K562 (cell line): ENCODE data around the gene B3GNT7. TPM values are rescaled to one million over a fixed set of nuclear protein-coding genes. Genes with fewer than 3 reads are reported as not detected.
A peak's percentile ranks its signal among the peaks of the same experiment; 100 is the strongest.

Experiments
- ATAC-seq: fragments of 200-7000 bp; cut with Tn5 transposase; 3 replicates; pipeline ENCODE4 v1.9.1; 2020; ENCODE audit warnings: moderate library complexity
- BruUV-seq: library from RNA; stranded (reverse); fragments of 400-500 nt; replicated peaks from 2 replicates; lab custom pipeline; 2021; lab: Mats Ljungman, UMichigan
- CTCF ChIA-PET: fragments of 300-600 bp; formaldehyde crosslinking; extraction: SDS; loops from one replicate; lab custom pipeline; 2021; ENCODE audit warnings: low intra/inter-chr PET ratio; lab: Yijun Ruan, JAX
- POLR2A ChIA-PET: fragments of 300-600, 350-650 bp; sonication (Branson Sonifier 250); formaldehyde crosslinking; extraction: SDS; loops from one replicate; lab custom pipeline; 2021; ENCODE audit warnings: antibody characterized with exemption, inconsistent platforms; lab: Yijun Ruan, JAX
- DNase-seq, 4 experiments: peaks; one replicate each; pipeline versions ENCODE4 v3.0.0 to v3.0.0-alpha.2; 2011 to 2018; ENCODE audit warnings: low spot score in 3 of 4, mixed read lengths in 3 of 4; ENCODE audit errors: extremely low read depth in 1 of 4
- FAIRE-seq: peaks from 2 replicates; lab custom pipeline; 2011; peaks lifted over from hg19 to GRCh38; lab: Jason Lieb, UNC
- H2AFZ ChIP-seq: 2 replicates; pipeline ENCODE4 v1.6.0; 2011; ENCODE audit warnings: low read depth, low read length, control low read depth, inconsistent platforms
- H3K27ac ChIP-seq: fragments of 200-600 bp; 3 replicates; pipeline ENCODE4 v1.8.0; 2011; ENCODE audit warnings: low read depth, mild to moderate bottlenecking, control low read depth, inconsistent platforms, low read length, moderate library complexity, mixed read lengths; ENCODE audit errors: extremely low read depth
- H3K27me3 ChIP-seq, 2 experiments: fragments of 300-600 bp in 1 of 2; 2 replicates in 1 of 2; 3 replicates in 1 of 2; pipeline versions ENCODE4 v1.6.0 to v1.8.0; 2011; ENCODE audit warnings: inconsistent platforms in 2 of 2, low read length in 2 of 2, mild to moderate bottlenecking in 1 of 2, mixed read lengths in 1 of 2, moderate library complexity in 1 of 2; ENCODE audit not compliant: control insufficient read depth in 2 of 2, insufficient read depth in 2 of 2
- H3K36me3 ChIP-seq: fragments of 300-600 bp; 3 replicates; pipeline ENCODE4 v1.8.0; 2011; ENCODE audit warnings: mild to moderate bottlenecking, low read length, inconsistent platforms; ENCODE audit not compliant: control insufficient read depth, insufficient read depth
- H3K4me1 ChIP-seq, 2 experiments: fragments of 200-600 bp in 1 of 2; replicated peaks in 1 of 2; 2 replicates in 1 of 2; 3 replicates in 1 of 2; pipeline versions ENCODE4 v1.5.1 to v1.8.0; 2011; ENCODE audit warnings: inconsistent platforms in 2 of 2, low read length in 2 of 2, mild to moderate bottlenecking in 1 of 2, mixed read lengths in 1 of 2, moderate library complexity in 1 of 2; ENCODE audit not compliant: control insufficient read depth in 2 of 2, insufficient read depth in 2 of 2
- H3K4me2 ChIP-seq: 2 replicates; pipeline ENCODE4 v1.6.1; 2011; ENCODE audit warnings: low read length, control low read depth, inconsistent platforms, mixed read lengths; ENCODE audit not compliant: insufficient read depth
- H3K4me3 ChIP-seq: fragments of 200-600 bp; sonication (generic), shearing (Covaris generic); 2 replicates; pipeline ENCODE4 v1.5.1; 2016; ENCODE audit warnings: control low read depth, inconsistent platforms
- H3K79me2 ChIP-seq: fragments of 200-600 bp; 3 replicates; pipeline ENCODE4 v1.8.0; 2011; ENCODE audit warnings: low read length, inconsistent platforms; ENCODE audit not compliant: control insufficient read depth, insufficient read depth
- H3K9ac ChIP-seq, 2 experiments: 2 replicates each; pipeline versions ENCODE4 v1.6.0 to v1.6.1; 2011; ENCODE audit warnings: low read depth in 2 of 2, low read length in 2 of 2, control low read depth in 1 of 2, inconsistent platforms in 1 of 2, mild to moderate bottlenecking in 1 of 2, mixed read lengths in 1 of 2; ENCODE audit not compliant: insufficient read depth in 1 of 2
- H3K9me1 ChIP-seq: one replicate; pipeline ENCODE4 v1.6.0; 2011; ENCODE audit warnings: inconsistent platforms, mild to moderate bottlenecking, low read length, moderate library complexity; ENCODE audit not compliant: control insufficient read depth, insufficient read depth
- H3K9me3 ChIP-seq: replicated peaks from 2 replicates; pipeline ENCODE4 v1.5.1; 2011; ENCODE audit warnings: low read depth, low read length, inconsistent platforms; ENCODE audit not compliant: control insufficient read depth, insufficient read depth
- H4K20me1 ChIP-seq: replicated peaks from 2 replicates; pipeline ENCODE4 v1.6.1; 2011; ENCODE audit warnings: low read length, inconsistent platforms, mixed read lengths; ENCODE audit not compliant: control insufficient read depth, insufficient read depth
- CBFA2T2 ChIP-seq: fragments of 450-650 bp; conservative IDR thresholded peaks from 2 replicates; pipeline ENCODE4 v1.6.1; 2017; ENCODE audit warnings: mild to moderate bottlenecking
- CREB3L1 ChIP-seq: fragments of 450-650 bp; IDR thresholded peaks from 2 replicates; pipeline ENCODE4 v1.6.1; 2014; ENCODE audit warnings: low read depth, mild to moderate bottlenecking, moderate library complexity, borderline replicate concordance
- FOS ChIP-seq: IDR thresholded peaks from 3 replicates; pipeline ENCODE4 v1.6.1; 2011; ENCODE audit not compliant: insufficient read length; ENCODE audit errors: extremely low read depth
- MTA2 ChIP-seq: fragments of 450-650 bp; IDR thresholded peaks from 2 replicates; pipeline ENCODE4 v1.6.1; 2016; ENCODE audit warnings: low read depth
- MXD1 ChIP-seq: fragments of 250-450 bp; sonication (Bioruptor Pico); IDR thresholded peaks from 2 replicates; pipeline ENCODE4 v1.8.0; 2021; ENCODE audit warnings: borderline replicate concordance, mild to moderate bottlenecking, moderate library complexity; ENCODE audit not compliant: poor library complexity, severe bottlenecking
- PKNOX1 ChIP-seq: fragments of 450-650 bp; IDR thresholded peaks from 2 replicates; pipeline ENCODE4 v1.6.1; 2016
- RAD21 ChIP-seq, 2 experiments: fragments of 250-450 bp in 1 of 2; fragments of 450-650 bp in 1 of 2; sonication (Bioruptor Pico) in 1 of 2; formaldehyde crosslinking in 1 of 2; IDR thresholded peaks in 1 of 2; conservative IDR thresholded peaks in 1 of 2; 2 replicates each; pipeline versions ENCODE4 v1.4.0 to v1.8.0; 2020 to 2022; ENCODE audit warnings: mild to moderate bottlenecking in 2 of 2, moderate library complexity in 1 of 2
- SETDB1 ChIP-seq: IDR thresholded peaks from one replicate; pipeline ENCODE4 v1.6.1; 2012; ENCODE audit warnings: low read length, control low read depth, inconsistent platforms
- TCF3 ChIP-seq: sonication (generic); formaldehyde crosslinking; IDR thresholded peaks from 2 replicates; pipeline ENCODE4 v1.4.0; 2020; ENCODE audit warnings: mild to moderate bottlenecking, missing genetic modification reagents
- WGBS: fragments of 100-300 bp; shearing (Covaris generic); methylation state at CpG from one replicate; pipeline ENCODE4 v1.1.6; 2016; ENCODE audit warnings: low coverage, mixed read lengths; ENCODE audit not compliant: insufficient coverage; ENCODE audit errors: missing lambda C conversion rate; 5-methylcytosine and 5-hydroxymethylcytosine counted together
- in situ Hi-C: fragments of 300-500 bp; cut with MboI; formaldehyde crosslinking; loops from 4 replicates; pipeline ENCODE4 v1.15.0; 2018; ENCODE audit warnings: inconsistent platforms, mixed read lengths
- intact Hi-C: fragments of 100-400 bp; cut with micrococcal nuclease; formaldehyde crosslinking; loops from 2 replicates; pipeline ENCODE4 v1.14.2; 2022
- polyA plus RNA-seq, 8 experiments: library from polyadenylated mRNA; depleted of rRNA in 4 of 8; stranded (reverse) in 5 of 8; unstranded in 3 of 8; fragments of >200 nt; fragmentation: Nextera tagmentation in 2 of 8; fragmentation: Illumina TruSeq in 1 of 8; extraction: Ambion mirVana in 2 of 8; extraction: Trizol in 1 of 8; gene quantifications; 2 replicates each; pipeline versions ENCODE4 v1.2.1 to v1.2.3, GENCODE V29; 2011 to 2014; ENCODE audit warnings: inconsistent platforms in 1 of 8, missing spikeins in 1 of 8
- total RNA-seq, 7 experiments: library from RNA; depleted of rRNA in 6 of 7; stranded (reverse); fragments of >200 nt in 6 of 7; fragmentation: Illumina TruSeq in 2 of 7; extraction: Trizol in 2 of 7; gene quantifications; 2 replicates each; pipeline versions ENCODE4 v1.2.1 to v1.2.3, GENCODE V29; 2011 to 2021; ENCODE audit warnings: low replicate concordance in 1 of 7
- TF ChIP-seq, protein P1 (sequence below): IDR thresholded peaks from 3 replicates; pipeline ENCODE4 v1.6.1; 2011; ENCODE audit warnings: borderline replicate concordance, mild to moderate bottlenecking; ENCODE audit not compliant: insufficient read length, insufficient read depth

Gene B3GNT7
- total and polyA plus RNA-seq, 9 of the 15 experiments (the other 6 are each of a cell fraction or from before 2014, with no cell fraction given), result 0.20 TPM; not detected in 8

- Histone ChIP-seq H2AFZ (0 out of 2 replicates have a peak overlapping the region, but pooled peaks have one; percentile 16), H3K4me1 (no peaks in the 10 kb centered on the region), H3K27me3 (peaks cover 0 to 19% of the 10 kb centered on the region in 2 experiments; a peak in 3 of 5 replicates), H3K9me1 (no peaks in the 10 kb centered on the region), H3K79me2 (no peaks in the 10 kb centered on the region), H3K4me3 (no peak overlapping the region), H3K9ac (no peak overlapping the region), H3K36me3 (no peaks in the 10 kb centered on the region), H4K20me1 (no peaks in the 10 kb centered on the region), H3K4me2 (no peak overlapping the region), H3K9me3 (peaks cover 2% of the 10 kb centered on the region; the same call in 1 of the 2 replicates), H3K27ac (no peak overlapping the region)
- in situ Hi-C loops, result no loop called here
- ChIA-PET CTCF (no interaction called here), POLR2A (interaction anchor here (0.7 to 1.0 kb wide), 2 partner anchors 21 to 191 kb away, joined by 3 to 4 read pairs; no protein-coding TSS in a partner anchor)
- WGBS, result 4% methylated on average over 5 of the region's 6 CpGs
- intact Hi-C loops, result no loop called here
- FAIRE-seq (no peak), DNase-seq (no peak), ATAC-seq (no peak)
- TF ChIP-seq PKNOX1, result peak; percentile 49
- no peak for TF ChIP-seq RAD21 (CRISPR knock-in tag; conservative IDR thresholded peaks at IDR 0.05 in 1 of 2, IDR thresholded peaks at IDR 0.05 in 1 of 2)
- no TSS peak for BruUV-seq
These were observed 33.6 kb downstream of the B3GNT7 start for GRCh38 chr2:231429152-231429551.

- Histone ChIP-seq H3K79me2 (no peaks in the 10 kb centered on the region), H3K27ac (no peak overlapping the region), H3K9me3 (peaks cover 2% of the 10 kb centered on the region; the same call in 1 of the 2 replicates), H3K9ac (no peak overlapping the region), H3K4me3 (no peak overlapping the region), H3K36me3 (no peaks in the 10 kb centered on the region), H3K9me1 (no peaks in the 10 kb centered on the region), H2AFZ (no peak overlapping the region), H3K4me1 (no peaks in the 10 kb centered on the region), H4K20me1 (no peaks in the 10 kb centered on the region), H3K27me3 (peaks cover 0 to 19% of the 10 kb centered on the region in 2 experiments; a peak in 2 of 5 replicates), H3K4me2 (no peak overlapping the region)
- no peak for DNase-seq
- no TSS peak for BruUV-seq
- CTCF ChIA-PET, result no interaction called here
- 6% methylated on average over 2 of the region's 3 CpGs for WGBS
- ATAC-seq, result no peak
- POLR2A ChIA-PET, result interaction anchor here (0.7 kb wide), 1 partner anchor 191 kb away, joined by 3 read pairs; no protein-coding TSS in a partner anchor
- in situ Hi-C loops, result no loop called here
- intact Hi-C loops, result no loop called here
- no peak for FAIRE-seq
- TF ChIP-seq SETDB1 (no peak), CBFA2T2 (peak; percentile 71), FOS (no peak), CREB3L1 (no peak), MTA2 (peak; percentile 55; the same call in 1 of the 2 replicates), TCF3 (CRISPR knock-in tag) (peak; percentile 68), MXD1 (CRISPR knock-in tag) (no peak)
- TF ChIP-seq, protein P1, sequence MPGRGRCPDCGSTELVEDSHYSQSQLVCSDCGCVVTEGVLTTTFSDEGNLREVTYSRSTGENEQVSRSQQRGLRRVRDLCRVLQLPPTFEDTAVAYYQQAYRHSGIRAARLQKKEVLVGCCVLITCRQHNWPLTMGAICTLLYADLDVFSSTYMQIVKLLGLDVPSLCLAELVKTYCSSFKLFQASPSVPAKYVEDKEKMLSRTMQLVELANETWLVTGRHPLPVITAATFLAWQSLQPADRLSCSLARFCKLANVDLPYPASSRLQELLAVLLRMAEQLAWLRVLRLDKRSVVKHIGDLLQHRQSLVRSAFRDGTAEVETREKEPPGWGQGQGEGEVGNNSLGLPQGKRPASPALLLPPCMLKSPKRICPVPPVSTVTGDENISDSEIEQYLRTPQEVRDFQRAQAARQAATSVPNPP, result no peak
These were observed 34.4 kb downstream of the B3GNT7 start for GRCh38 chr2:231429901-231430300.
